ENCODE results near the gene MYH7B.

The MYH7B gene

DNA sequence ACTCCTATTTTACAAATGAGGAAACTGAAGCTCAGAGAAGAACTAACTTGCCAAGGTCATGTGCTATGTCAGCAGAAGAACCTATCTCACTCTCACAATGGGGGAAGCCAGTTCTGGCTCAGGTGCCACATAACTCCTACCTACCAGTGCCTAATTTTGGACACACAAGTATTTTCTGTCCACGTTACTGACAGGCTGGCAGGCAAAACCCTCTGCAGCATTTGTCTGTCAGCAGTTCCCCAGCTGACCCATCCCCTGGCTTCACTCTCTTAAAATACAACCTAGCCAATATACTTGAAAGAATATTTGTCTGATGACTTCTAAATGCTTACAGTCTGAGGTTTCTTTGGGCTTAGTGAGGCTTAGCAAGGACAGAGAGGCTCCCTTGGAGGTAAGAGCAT lies 15.6 kb upstream of the MYH7B start:
- peaks cover 21% of the 10 kb centered on the region for H3K36me3 ChIP-seq (ENCODE audit: control insufficient read depth, insufficient read depth, low read length)
- DNase-seq (ENCODE audit: extremely low read depth, insufficient read length) = no peak
- no peaks in the 10 kb centered on the region for H3K27me3 ChIP-seq (replicated peaks; ENCODE audit: control insufficient read depth, insufficient read depth, low read length)
- TF ChIP-seq, protein P1, sequence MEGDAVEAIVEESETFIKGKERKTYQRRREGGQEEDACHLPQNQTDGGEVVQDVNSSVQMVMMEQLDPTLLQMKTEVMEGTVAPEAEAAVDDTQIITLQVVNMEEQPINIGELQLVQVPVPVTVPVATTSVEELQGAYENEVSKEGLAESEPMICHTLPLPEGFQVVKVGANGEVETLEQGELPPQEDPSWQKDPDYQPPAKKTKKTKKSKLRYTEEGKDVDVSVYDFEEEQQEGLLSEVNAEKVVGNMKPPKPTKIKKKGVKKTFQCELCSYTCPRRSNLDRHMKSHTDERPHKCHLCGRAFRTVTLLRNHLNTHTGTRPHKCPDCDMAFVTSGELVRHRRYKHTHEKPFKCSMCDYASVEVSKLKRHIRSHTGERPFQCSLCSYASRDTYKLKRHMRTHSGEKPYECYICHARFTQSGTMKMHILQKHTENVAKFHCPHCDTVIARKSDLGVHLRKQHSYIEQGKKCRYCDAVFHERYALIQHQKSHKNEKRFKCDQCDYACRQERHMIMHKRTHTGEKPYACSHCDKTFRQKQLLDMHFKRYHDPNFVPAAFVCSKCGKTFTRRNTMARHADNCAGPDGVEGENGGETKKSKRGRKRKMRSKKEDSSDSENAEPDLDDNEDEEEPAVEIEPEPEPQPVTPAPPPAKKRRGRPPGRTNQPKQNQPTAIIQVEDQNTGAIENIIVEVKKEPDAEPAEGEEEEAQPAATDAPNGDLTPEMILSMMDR (IDR thresholded peaks at IDR 0.05; ENCODE audit: insufficient read depth, low read length, poor library complexity, severe bottlenecking) = no peak
- no peak overlapping the region for H3K4me3 ChIP-seq (replicated peaks; ENCODE audit: low read depth, low read length)

DNA sequence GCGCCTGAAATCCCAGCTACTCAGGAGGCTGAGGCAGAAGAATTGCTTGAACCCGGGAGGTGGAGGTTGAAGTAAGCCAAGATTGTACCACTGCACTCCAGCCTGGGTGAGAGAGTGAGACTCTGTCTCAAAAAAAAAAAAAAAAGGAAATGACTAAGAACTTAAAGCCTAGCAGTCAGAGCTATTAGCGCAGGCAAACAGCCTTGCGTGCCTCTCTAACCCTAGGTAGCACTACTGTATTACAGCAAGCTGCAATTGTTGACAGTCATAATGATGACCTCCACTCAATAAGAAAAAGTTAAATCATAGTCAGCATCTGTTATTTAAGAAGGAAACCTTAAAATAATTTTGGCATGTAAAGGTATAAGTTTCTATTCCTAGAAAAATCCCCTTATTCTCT lies 14.4 kb upstream of the MYH7B start:
- peaks cover 23% of the 10 kb centered on the region for H3K36me3 ChIP-seq (ENCODE audit: control insufficient read depth, insufficient read depth, low read length)
- no peak overlapping the region for H3K4me3 ChIP-seq (replicated peaks; ENCODE audit: low read depth, low read length)
- TF ChIP-seq, protein P1 (IDR thresholded peaks at IDR 0.05; ENCODE audit: insufficient read depth, low read length, poor library complexity, severe bottlenecking) = no peak
- no peak for DNase-seq (ENCODE audit: extremely low read depth, insufficient read length)
- no peaks in the 10 kb centered on the region for H3K27me3 ChIP-seq (replicated peaks; ENCODE audit: control insufficient read depth, insufficient read depth, low read length)

- DNase-seq (ENCODE audit: extremely low read depth, insufficient read length) = no peak
- peaks cover 21% of the 10 kb centered on the region for H3K36me3 ChIP-seq (ENCODE audit: control insufficient read depth, insufficient read depth, low read length)
- H3K27me3 ChIP-seq (replicated peaks; ENCODE audit: control insufficient read depth, insufficient read depth, low read length) = no peaks in the 10 kb centered on the region
- TF ChIP-seq, protein P1 (IDR thresholded peaks at IDR 0.05; ENCODE audit: insufficient read depth, low read length, poor library complexity, severe bottlenecking) = no peak
- no peak overlapping the region for H3K4me3 ChIP-seq (replicated peaks; ENCODE audit: low read depth, low read length)
These were observed 13.4 kb upstream of the MYH7B start for GRCh38 chr20:34942301-34942700.

- Histone ChIP-seq H3K27me3 (replicated peaks; ENCODE audit: control insufficient read depth, insufficient read depth, low read length) (no peaks in the 10 kb centered on the region), H3K4me3 (replicated peaks; ENCODE audit: low read depth, low read length) (no peak overlapping the region), H3K36me3 (ENCODE audit: control insufficient read depth, insufficient read depth, low read length) (peaks cover 17% of the 10 kb centered on the region)
- DNase-seq (ENCODE audit: extremely low read depth, insufficient read length) = no peak
- TF ChIP-seq, protein P1 (IDR thresholded peaks at IDR 0.05; ENCODE audit: insufficient read depth, low read length, poor library complexity, severe bottlenecking) = no peak
These were observed 11.7 kb upstream of the MYH7B start for GRCh38 chr20:34943808-34944567.

DNA sequence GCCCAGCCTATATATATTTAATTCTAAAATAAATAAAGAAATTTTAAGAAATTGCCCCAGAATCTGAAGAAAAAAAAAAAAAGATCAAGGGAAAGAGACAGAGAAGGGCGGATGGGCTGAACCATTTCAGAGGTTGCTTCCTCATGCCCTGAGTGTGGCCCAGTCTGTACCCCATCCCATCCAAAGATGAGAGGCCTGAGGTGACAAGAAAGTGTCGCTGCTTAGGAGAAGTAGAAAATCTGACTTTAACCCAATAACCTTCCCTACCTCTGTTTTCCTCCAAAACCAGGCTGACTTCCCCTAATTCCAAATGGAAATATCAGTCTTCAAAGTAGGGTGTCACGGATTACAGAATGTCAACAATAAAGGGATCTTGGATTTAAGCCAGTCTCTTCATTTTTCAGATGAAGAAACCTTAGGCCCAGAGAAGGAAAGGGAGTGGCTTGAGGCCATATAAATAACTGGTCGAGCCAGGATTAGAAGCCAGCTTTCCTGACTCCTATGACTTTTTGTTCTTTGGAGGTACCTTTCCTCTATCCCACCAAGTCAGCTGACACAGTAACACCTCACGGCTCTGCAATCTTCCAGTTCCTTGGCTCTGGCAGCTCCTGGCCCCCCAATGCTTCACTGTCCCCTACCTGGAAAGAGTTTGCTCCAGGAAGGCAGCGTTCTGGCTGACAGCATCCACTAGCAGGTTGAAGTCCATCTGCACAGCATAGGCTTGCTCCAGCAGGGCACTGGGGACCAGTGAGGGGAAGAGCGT lies 10.2 kb upstream of the MYH7B start:
- no peak for DNase-seq (ENCODE audit: extremely low read depth, insufficient read length)
- TF ChIP-seq, protein P1 (IDR thresholded peaks at IDR 0.05; ENCODE audit: insufficient read depth, low read length, poor library complexity, severe bottlenecking) = no peak
- Histone ChIP-seq H3K4me3 (replicated peaks; ENCODE audit: low read depth, low read length) (no peak overlapping the region), H3K27me3 (replicated peaks; ENCODE audit: control insufficient read depth, insufficient read depth, low read length) (no peaks in the 10 kb centered on the region), H3K36me3 (ENCODE audit: control insufficient read depth, insufficient read depth, low read length) (peaks cover 16% of the 10 kb centered on the region)

All from GM06990 (cell line).